Uterus (tissue), 4 donors: ENCODE measurements around the gene HIVEP1. TPM values are rescaled to one million over a fixed set of nuclear protein-coding genes. Genes with fewer than 3 reads are reported as not detected.

Source experiments
- DNase-seq, 2 donors: peaks; one replicate each; pipeline ENCODE4 v3.0.0-alpha.2; 2019 to 2020
- H3K27ac ChIP-seq, 2 donors: fragments of 200-600 bp; sonication (generic); 1 replicate in 1 of 2; 2 replicates in 1 of 2; pipeline ENCODE4 v1.5.1; 2016 to 2018
- H3K27me3 ChIP-seq, 2 donors: fragments of 200-600 bp; sonication (generic); one replicate each; pipeline ENCODE4 v1.5.1; 2018 to 2019; ENCODE audit warnings: control low read depth in 1 of 2
- H3K36me3 ChIP-seq, 2 donors: fragments of 200-600 bp; sonication (generic); one replicate each; pipeline ENCODE4 v1.5.1; 2019; ENCODE audit warnings: control low read depth in 1 of 2
- H3K4me1 ChIP-seq, 2 donors: fragments of 200-600 bp; sonication (generic); one replicate each; pipeline ENCODE4 v1.5.1; 2018 to 2019; ENCODE audit warnings: control low read depth in 1 of 2
- H3K4me3 ChIP-seq, 2 donors: fragments of 200-600 bp; sonication (generic); 1 replicate in 1 of 2; 2 replicates in 1 of 2; pipeline ENCODE4 v1.5.1; 2018 to 2019; ENCODE audit warnings: mild to moderate bottlenecking in 1 of 2
- H3K9me3 ChIP-seq, 2 donors: fragments of 200-600 bp; sonication (generic); one replicate each; pipeline ENCODE4 v1.5.1; 2019; ENCODE audit warnings: control low read depth in 1 of 2
- POLR2A ChIP-seq, 2 donors: fragments of 450-650 bp; IDR thresholded peaks; one replicate each; pipeline ENCODE4 v1.6.1; 2016; ENCODE audit warnings: antibody characterized with exemption in 2 of 2, mild to moderate bottlenecking in 1 of 2, moderate library complexity in 1 of 2
- intact Hi-C: fragments of 100-400 bp; cut with DNase I; formaldehyde crosslinking; loops from one replicate; pipeline ENCODE4 v1.15.1; 2023; ENCODE audit warnings: low total_unique reads
- total RNA-seq, 4 donors: library from RNA; depleted of rRNA in 3 of 4; stranded (reverse); fragments of >200 nt in 3 of 4; gene quantifications; one replicate each; pipeline versions ENCODE4 v1.1.0 to v1.2.4, GENCODE V29; 2014 to 2023
- TF ChIP-seq, protein P1 (sequence below), 4 experiments: fragments of 200-600 bp in 2 of 4; fragments of 450-650 bp in 2 of 4; sonication (generic) in 2 of 4; IDR thresholded peaks; one replicate each; pipeline ENCODE4 v1.5.1; 2016 to 2019; ENCODE audit warnings: antibody characterized with exemption in 4 of 4, mild to moderate bottlenecking in 2 of 4, moderate library complexity in 1 of 4
- donor health status: DM: yes; HTN: yes; CAD: no.

Gene HIVEP1
- total RNA-seq = 10 to 100 TPM in 3 of 4 donors, 1 to 10 TPM in 1; 8.5 to 38.1 (median 22.0) TPM

DNA sequence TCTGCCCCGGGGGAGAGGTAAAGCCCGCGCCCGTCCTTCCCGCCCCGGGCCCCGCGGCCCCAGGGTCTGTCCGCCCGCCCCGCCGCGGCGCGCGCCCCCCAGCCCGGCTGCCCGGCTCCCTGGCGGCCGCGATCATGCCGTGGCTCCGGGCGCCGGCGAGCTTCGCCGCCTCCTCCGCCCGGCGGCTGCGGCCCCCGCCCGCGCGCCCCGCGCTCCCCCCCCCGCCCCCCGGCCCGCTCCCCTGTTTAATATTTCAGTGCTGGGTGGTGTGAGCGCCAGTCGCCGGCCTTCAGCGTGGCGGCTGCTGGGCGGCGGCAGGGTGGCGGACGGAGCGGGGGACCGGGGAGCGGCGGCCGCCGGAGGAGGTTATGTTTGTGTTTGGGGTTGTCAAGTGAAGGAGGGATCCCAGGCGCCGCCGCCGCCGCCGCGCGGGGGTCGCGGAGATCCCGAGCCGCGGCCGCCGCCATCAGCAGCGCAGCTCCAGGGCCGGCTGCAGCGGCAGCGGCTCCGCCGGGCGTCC lies at the start of gene HIVEP1:
TSS of gene HIVEP1 (plus strand) at position 275 of the 520 bp plus-strand sequence. CDS start 3,317 bp downstream, outside the sequence.
- no peaks in the 10 kb centered on the region for H3K4me1 ChIP-seq
- peak in 1 of 2 donors; percentile 39 for TF ChIP-seq POLR2A (IDR thresholded peaks at IDR 0.05)
- TF ChIP-seq, protein P1, sequence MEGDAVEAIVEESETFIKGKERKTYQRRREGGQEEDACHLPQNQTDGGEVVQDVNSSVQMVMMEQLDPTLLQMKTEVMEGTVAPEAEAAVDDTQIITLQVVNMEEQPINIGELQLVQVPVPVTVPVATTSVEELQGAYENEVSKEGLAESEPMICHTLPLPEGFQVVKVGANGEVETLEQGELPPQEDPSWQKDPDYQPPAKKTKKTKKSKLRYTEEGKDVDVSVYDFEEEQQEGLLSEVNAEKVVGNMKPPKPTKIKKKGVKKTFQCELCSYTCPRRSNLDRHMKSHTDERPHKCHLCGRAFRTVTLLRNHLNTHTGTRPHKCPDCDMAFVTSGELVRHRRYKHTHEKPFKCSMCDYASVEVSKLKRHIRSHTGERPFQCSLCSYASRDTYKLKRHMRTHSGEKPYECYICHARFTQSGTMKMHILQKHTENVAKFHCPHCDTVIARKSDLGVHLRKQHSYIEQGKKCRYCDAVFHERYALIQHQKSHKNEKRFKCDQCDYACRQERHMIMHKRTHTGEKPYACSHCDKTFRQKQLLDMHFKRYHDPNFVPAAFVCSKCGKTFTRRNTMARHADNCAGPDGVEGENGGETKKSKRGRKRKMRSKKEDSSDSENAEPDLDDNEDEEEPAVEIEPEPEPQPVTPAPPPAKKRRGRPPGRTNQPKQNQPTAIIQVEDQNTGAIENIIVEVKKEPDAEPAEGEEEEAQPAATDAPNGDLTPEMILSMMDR (IDR thresholded peaks at IDR 0.05) = no peak
- H3K9me3 ChIP-seq = no peaks in the 10 kb centered on the region
- no peaks in the 10 kb centered on the region for H3K27me3 ChIP-seq
- DNase-seq = peak; percentile 40 to 50
- no peaks in the 10 kb centered on the region for H3K36me3 ChIP-seq
- peak within 1 kb of the TSS; percentile 96 to 98 for H3K27ac ChIP-seq
- peak within 1 kb of the TSS; percentile 80 to 87 for H3K4me3 ChIP-seq
- intact Hi-C loops = no loop called here

DNA sequence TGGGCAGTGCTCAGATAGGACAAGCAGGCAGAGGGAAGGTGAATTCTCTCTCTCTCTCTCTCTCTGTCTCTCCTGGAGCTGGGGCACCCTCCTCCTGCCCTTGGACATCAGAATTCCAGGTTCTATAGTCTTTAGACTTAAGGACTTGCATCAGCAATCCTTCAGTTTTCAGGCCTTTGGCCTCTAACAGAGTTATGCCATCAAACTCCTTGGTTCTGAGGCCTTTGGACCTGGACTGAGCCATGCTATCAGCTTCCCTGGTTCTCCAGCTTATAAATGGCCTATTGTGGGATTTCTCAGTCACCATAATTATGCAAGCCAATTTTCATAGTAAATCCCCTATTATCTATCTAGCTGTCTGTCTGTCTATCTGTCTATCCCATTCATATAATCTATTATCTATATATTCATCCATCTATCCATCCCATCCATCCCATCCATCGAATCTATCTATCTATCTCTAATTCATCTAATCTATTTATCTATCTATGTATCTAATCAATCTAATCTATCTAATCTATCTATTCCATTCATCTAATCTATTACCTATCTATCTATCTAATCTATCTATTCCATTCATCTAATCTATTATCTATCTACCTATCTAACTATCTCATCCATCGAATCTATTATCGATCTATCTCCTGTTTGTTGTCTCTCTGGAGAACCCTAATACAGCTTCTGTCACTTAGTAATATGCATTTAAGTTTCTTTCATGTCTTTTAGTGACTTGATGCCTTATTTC lies 48.2 kb upstream of the HIVEP1 start:
- TF ChIP-seq, protein P1 (IDR thresholded peaks at IDR 0.05) = no peak
- TF ChIP-seq POLR2A (IDR thresholded peaks at IDR 0.05) = no peak
- no peak overlapping the region for H3K4me3 ChIP-seq
- intact Hi-C loops = no loop called here

DNA sequence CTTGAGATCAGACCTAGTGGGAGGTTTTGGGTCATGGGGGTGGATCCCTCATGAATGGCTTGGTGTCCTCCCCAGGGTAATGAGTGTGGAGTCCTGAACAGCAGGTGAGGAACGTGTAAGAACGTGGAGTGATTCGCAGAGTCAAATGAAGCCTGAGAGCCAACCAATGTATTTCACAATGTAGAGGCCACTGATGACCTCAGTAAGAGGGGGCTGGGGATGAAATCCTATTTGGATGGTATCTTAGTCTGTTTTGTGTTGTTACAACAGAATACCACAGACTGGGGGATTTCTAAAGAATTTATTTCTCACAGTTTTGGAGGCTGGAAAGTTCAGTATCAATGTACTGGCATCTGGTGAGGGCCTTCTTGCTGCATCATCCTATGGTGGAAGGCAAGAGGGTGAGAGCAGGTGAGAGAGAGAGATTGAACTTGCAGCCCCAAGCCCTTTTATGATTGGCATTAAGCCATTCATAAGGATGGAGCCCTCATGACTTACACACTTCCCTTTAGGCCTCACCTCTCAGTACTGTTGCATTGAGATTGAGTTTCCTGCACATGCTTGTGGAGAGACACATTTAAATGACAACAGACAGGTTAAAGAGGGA lies 47.3 kb upstream of the HIVEP1 start:
- Histone ChIP-seq H3K36me3 (no peaks in the 10 kb centered on the region), H3K27ac (no peak overlapping the region), H3K9me3 (no peaks in the 10 kb centered on the region), H3K4me1 (no peaks in the 10 kb centered on the region), H3K4me3 (no peak overlapping the region), H3K27me3 (no peaks in the 10 kb centered on the region)
- intact Hi-C loops = no loop called here
- no peak for DNase-seq
- TF ChIP-seq, protein P1 (IDR thresholded peaks at IDR 0.05) = no peak
- TF ChIP-seq POLR2A (IDR thresholded peaks at IDR 0.05) = no peak

More for the DNA sequence above, 48.2 kb upstream of the HIVEP1 start:
- H3K9me3 ChIP-seq = no peaks in the 10 kb centered on the region
- no peaks in the 10 kb centered on the region for H3K36me3 ChIP-seq
- no peaks in the 10 kb centered on the region for H3K4me1 ChIP-seq
- no peaks in the 10 kb centered on the region for H3K27me3 ChIP-seq
- no peak overlapping the region for H3K27ac ChIP-seq
- no peak for DNase-seq

DNA sequence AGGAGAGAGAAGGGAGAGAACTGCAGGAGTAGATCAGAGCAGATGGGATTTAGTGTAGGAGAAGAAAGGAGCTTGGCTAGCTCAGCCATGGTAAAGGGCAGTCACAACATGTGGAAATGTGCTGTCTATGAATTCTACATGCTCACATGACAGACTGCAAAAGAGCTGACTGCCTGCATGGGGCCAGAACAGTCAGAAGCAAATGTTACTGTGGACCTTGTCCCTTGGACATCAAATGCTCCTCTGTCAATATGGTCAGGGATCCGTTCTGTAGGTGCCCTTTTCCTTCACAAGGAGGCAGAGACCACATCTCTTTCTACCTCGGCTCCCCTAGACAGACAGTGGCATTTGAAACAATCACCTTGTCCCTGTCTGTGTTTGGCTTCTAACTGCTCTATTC lies 46.6 kb upstream of the HIVEP1 start:
- Histone ChIP-seq H3K9me3 (no peaks in the 10 kb centered on the region), H3K27ac (no peak overlapping the region), H3K36me3 (no peaks in the 10 kb centered on the region), H3K27me3 (no peaks in the 10 kb centered on the region), H3K4me3 (no peak overlapping the region), H3K4me1 (no peaks in the 10 kb centered on the region)
- intact Hi-C loops = no loop called here
- no peak for DNase-seq
- TF ChIP-seq, protein P1 (IDR thresholded peaks at IDR 0.05) = no peak
- no peak for TF ChIP-seq POLR2A (IDR thresholded peaks at IDR 0.05)

DNA sequence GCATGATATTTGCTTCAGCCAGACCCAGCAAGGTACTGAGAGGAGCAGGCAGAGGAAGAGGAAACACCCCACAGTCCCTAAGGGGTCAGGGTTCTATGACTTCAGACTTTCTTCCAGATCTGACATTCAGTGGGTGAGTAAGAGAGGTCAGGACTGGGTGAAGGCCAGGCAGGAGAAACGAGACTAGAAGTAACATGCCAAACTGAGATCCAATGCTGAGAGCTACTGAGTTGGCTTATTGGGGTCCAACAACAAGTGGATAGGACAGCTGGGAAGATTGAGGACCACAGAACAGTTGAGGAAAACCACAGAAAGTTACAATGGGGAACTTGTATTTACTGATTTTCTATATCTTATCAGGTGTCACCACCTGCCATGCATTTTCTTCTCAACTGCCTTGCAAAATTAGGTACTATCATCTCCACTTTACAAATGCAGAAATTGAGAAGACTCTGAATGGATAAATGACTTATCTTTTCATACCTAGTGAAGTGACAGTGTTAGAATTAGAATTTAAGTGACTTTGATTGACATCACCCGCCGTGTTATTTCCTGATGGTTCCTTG lies 43.8 kb upstream of the HIVEP1 start:
- intact Hi-C loops = no loop called here
- Histone ChIP-seq H3K27me3 (no peaks in the 10 kb centered on the region), H3K36me3 (no peaks in the 10 kb centered on the region), H3K9me3 (no peaks in the 10 kb centered on the region), H3K4me1 (no peaks in the 10 kb centered on the region), H3K4me3 (no peak overlapping the region), H3K27ac (no peak overlapping the region)
- no peak for DNase-seq
- TF ChIP-seq, protein P1 (IDR thresholded peaks at IDR 0.05) = no peak
- TF ChIP-seq POLR2A (IDR thresholded peaks at IDR 0.05) = no peak
